HG02588 (cell line): ENCODE measurements around the gene LRRC61.
"Not testable (repeated sequence)": the region's sequence is repeated elsewhere in the genome, so short reads cannot be mapped to it uniquely, and the experiment has no call there.

ENCODE experiments used
- ATAC-seq: cut with Tn5 transposase; IDR thresholded peaks from one replicate; pipeline ENCODE4 v1.9.1; 2021; ENCODE audit warnings: mild to moderate bottlenecking, moderate library complexity; ENCODE audit not compliant: unreplicated experiment

LRRC61 gene

GRCh38 chr7:150381096-150381495 lies 57.9 kb downstream of the LRRC61 start:
- no peak for ATAC-seq

GRCh38 chr7:150381785-150382122 lies 58.6 kb downstream of the LRRC61 start:
- no peak for ATAC-seq

GRCh38 chr7:150382123-150382843 lies 59.1 kb downstream of the LRRC61 start:
- ATAC-seq, result no peak

- ATAC-seq, result no peak
These were observed 59.7 kb downstream of the LRRC61 start for GRCh38 chr7:150382844-150383225.

- no peak for ATAC-seq
These were observed 60.7 kb downstream of the LRRC61 start for GRCh38 chr7:150383710-150384397.

GRCh38 chr7:150384406-150385301 lies 61.5 kb downstream of the LRRC61 start:
- no peak for ATAC-seq

GRCh38 chr7:150385302-150385723 lies 62.2 kb downstream of the LRRC61 start:
- no peak for ATAC-seq

- not testable (repeated sequence) for ATAC-seq
These were observed 62.7 kb downstream of the LRRC61 start for GRCh38 chr7:150385884-150386283.
